ENCODE results near the gene GPR139.

GPR139 gene

DNA sequence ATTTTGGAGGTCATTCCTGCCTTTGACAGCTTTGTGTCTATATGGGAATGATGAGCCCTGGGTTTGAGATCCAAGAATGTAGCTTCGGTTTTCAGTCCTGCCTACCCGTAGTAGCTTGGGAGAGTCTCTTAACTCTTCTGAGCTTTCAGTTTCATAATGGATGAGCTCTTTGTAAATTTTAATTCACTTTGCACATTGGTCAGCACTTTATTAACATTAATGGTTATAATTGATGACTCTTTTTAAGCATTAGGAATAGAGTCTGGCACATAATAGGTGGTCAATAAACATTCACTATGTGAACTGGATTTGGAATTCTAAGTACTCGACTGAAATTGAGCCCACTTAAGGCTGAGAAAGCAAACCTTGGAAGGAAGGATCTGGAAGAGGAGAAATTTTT, 17.3 kb downstream of the GPR139 start:
- Histone ChIP-seq H3K4me1 (ENCODE audit: control insufficient read depth, insufficient read depth, low read length) (no peaks in the 10 kb centered on the region), H3K27ac (ENCODE audit: insufficient read depth, low read depth, low read length, poor library complexity, severe bottlenecking) (no peak overlapping the region), H3K36me3 (ENCODE audit: control insufficient read depth, insufficient read depth, low read length) (no peaks in the 10 kb centered on the region), H3K4me3 (ENCODE audit: insufficient read depth, low read depth, low read length) (no peak overlapping the region), H3K27me3 (ENCODE audit: control insufficient read depth, insufficient read depth, low read length, poor library complexity, severe bottlenecking) (no peaks in the 10 kb centered on the region), H3K9me3 (ENCODE audit: control insufficient read depth, low read length) (no peaks in the 10 kb centered on the region)
- 96 to 97% methylated on average over 3 of the region's 3 CpGs for WGBS, 2 experiments

DNA sequence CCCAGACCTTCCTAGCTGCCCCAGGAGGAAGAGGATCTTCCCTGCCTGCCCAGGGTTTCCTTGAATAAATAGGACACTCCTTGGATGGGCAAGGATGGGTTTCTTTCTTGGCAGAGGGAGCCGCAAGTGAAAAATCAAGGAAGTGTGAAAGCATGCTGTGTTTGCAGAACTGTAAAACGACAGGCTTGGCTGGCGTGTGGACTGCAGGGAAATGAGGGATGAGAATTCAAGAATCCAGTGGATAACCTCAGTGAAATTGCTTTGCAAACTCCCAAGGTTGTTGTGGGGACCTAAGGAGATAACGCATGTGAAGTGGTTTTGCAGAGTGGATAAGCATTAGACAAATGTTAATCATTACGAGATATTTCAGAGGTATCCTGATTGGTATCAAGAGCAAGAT, 20.4 kb downstream of the GPR139 start:
- H3K36me3 ChIP-seq (ENCODE audit: control insufficient read depth, insufficient read depth, low read length): no peaks in the 10 kb centered on the region
- H3K27me3 ChIP-seq (ENCODE audit: control insufficient read depth, insufficient read depth, low read length, poor library complexity, severe bottlenecking): no peaks in the 10 kb centered on the region
- no peak overlapping the region for H3K4me3 ChIP-seq (ENCODE audit: insufficient read depth, low read depth, low read length)
- no peaks in the 10 kb centered on the region for H3K4me1 ChIP-seq (ENCODE audit: control insufficient read depth, insufficient read depth, low read length)
- H3K27ac ChIP-seq (ENCODE audit: insufficient read depth, low read depth, low read length, poor library complexity, severe bottlenecking): no peak overlapping the region
- no peaks in the 10 kb centered on the region for H3K9me3 ChIP-seq (ENCODE audit: control insufficient read depth, low read length)
- 83% methylated on average over 5 of the region's 5 CpGs for WGBS, 2 experiments

DNA sequence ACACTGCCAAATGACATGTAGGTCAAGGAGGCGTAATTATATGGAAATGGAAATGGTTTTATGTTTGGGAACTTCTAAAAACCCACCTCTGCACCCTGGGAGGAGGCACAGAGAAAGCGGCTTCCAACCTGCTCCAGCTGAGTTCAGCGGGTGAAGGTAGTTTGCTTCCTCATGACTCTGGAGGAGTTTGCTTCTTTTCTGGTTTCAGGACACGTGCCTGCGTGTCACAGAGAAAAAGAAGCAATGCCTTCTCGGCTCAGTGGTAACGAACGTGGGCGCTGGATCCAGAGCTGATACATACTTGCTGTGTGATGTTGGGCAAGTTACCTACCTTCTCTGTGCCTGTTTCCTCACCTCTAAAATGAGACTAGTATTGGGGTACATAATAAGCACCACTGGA, 22.1 kb downstream of the GPR139 start:
- no peaks in the 10 kb centered on the region for H3K36me3 ChIP-seq (ENCODE audit: control insufficient read depth, insufficient read depth, low read length)
- H3K27me3 ChIP-seq (ENCODE audit: control insufficient read depth, insufficient read depth, low read length, poor library complexity, severe bottlenecking): no peaks in the 10 kb centered on the region
- H3K27ac ChIP-seq (ENCODE audit: insufficient read depth, low read depth, low read length, poor library complexity, severe bottlenecking): no peak overlapping the region
- no peaks in the 10 kb centered on the region for H3K9me3 ChIP-seq (ENCODE audit: control insufficient read depth, low read length)
- no peaks in the 10 kb centered on the region for H3K4me1 ChIP-seq (ENCODE audit: control insufficient read depth, insufficient read depth, low read length)
- no peak overlapping the region for H3K4me3 ChIP-seq (ENCODE audit: insufficient read depth, low read depth, low read length)
- WGBS, 2 experiments: 93 to 94% methylated on average over 9 of the region's 9 CpGs

DNA sequence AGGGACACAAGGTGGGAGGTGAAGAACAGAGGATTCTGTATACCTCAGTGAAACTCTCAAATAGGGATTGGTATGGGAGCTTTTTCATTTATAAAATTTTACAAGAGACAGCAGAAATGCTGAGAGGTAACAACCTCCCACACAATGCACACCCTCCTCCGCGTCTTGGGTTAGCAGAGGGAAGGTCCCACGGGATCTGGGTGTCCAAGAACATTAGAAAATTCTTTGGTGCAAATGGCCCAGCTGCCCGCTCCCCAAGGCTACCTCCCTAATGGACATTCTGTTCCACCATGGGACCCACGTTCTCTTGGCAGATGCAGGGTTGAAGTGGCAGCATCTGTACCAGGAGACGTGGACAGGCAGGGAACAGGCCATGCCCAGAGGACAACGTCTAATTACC, 22.5 kb downstream of the GPR139 start:
- H3K27me3 ChIP-seq (ENCODE audit: control insufficient read depth, insufficient read depth, low read length, poor library complexity, severe bottlenecking): no peaks in the 10 kb centered on the region
- H3K4me3 ChIP-seq (ENCODE audit: insufficient read depth, low read depth, low read length): no peak overlapping the region
- H3K36me3 ChIP-seq (ENCODE audit: control insufficient read depth, insufficient read depth, low read length): no peaks in the 10 kb centered on the region
- H3K9me3 ChIP-seq (ENCODE audit: control insufficient read depth, low read length): no peaks in the 10 kb centered on the region
- 92 to 93% methylated on average over 7 of the region's 7 CpGs for WGBS, 2 experiments
- no peaks in the 10 kb centered on the region for H3K4me1 ChIP-seq (ENCODE audit: control insufficient read depth, insufficient read depth, low read length)
- no peak overlapping the region for H3K27ac ChIP-seq (ENCODE audit: insufficient read depth, low read depth, low read length, poor library complexity, severe bottlenecking)

DNA sequence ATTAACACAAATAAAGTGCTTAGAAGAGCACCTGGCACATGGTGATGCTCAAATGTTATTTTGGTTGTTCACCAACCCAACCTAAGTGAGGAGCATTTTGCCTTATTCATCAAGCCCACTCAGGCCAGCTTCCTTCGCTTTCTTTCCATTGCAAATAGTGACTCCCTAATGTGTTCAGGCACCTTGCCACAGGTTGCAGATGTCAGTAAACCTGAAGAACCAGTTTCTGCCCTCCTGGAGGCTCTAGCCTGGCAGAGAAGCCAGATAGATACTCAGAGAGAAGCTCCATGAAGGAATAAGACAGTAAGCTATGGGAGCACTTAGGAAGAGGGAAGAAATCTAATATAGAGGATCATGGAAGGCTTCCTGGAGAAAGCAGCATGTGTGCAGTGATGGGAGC, 23.9 kb downstream of the GPR139 start:
- no peak overlapping the region for H3K4me3 ChIP-seq (ENCODE audit: insufficient read depth, low read depth, low read length)
- H3K27me3 ChIP-seq (ENCODE audit: control insufficient read depth, insufficient read depth, low read length, poor library complexity, severe bottlenecking): no peaks in the 10 kb centered on the region
- WGBS, 2 experiments: 89 to 94% methylated on average over 1 of the region's 1 CpG
- no peak overlapping the region for H3K27ac ChIP-seq (ENCODE audit: insufficient read depth, low read depth, low read length, poor library complexity, severe bottlenecking)
- H3K36me3 ChIP-seq (ENCODE audit: control insufficient read depth, insufficient read depth, low read length): no peaks in the 10 kb centered on the region
- no peaks in the 10 kb centered on the region for H3K4me1 ChIP-seq (ENCODE audit: control insufficient read depth, insufficient read depth, low read length)
- no peaks in the 10 kb centered on the region for H3K9me3 ChIP-seq (ENCODE audit: control insufficient read depth, low read length)

DNA sequence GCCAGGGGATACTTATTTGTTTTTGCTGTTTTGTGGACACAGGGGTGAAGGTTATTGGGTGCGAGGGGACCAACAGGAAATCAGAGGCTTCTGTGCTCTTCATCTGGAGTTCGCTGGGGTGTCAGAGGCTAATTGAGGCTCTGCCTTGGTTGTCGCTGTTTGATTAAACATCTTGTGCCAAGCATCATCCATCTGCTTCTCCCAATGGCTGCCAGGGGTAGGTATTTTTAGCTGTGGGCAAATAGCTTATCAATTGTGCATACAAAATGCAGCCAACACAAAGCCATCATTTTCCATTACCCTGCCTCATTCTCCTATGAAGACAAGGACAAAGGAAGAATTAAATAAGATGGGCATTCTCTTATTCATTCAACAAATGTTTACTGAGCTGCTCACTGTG, 27.8 kb downstream of the GPR139 start:
- 94 to 98% methylated on average over 3 of the region's 3 CpGs for WGBS, 2 experiments
- Histone ChIP-seq H3K9me3 (ENCODE audit: control insufficient read depth, low read length) (no peaks in the 10 kb centered on the region), H3K4me1 (ENCODE audit: control insufficient read depth, insufficient read depth, low read length) (no peaks in the 10 kb centered on the region), H3K27me3 (ENCODE audit: control insufficient read depth, insufficient read depth, low read length, poor library complexity, severe bottlenecking) (no peaks in the 10 kb centered on the region), H3K4me3 (ENCODE audit: insufficient read depth, low read depth, low read length) (no peak overlapping the region), H3K27ac (ENCODE audit: insufficient read depth, low read depth, low read length, poor library complexity, severe bottlenecking) (no peak overlapping the region), H3K36me3 (ENCODE audit: control insufficient read depth, insufficient read depth, low read length) (no peaks in the 10 kb centered on the region)

DNA sequence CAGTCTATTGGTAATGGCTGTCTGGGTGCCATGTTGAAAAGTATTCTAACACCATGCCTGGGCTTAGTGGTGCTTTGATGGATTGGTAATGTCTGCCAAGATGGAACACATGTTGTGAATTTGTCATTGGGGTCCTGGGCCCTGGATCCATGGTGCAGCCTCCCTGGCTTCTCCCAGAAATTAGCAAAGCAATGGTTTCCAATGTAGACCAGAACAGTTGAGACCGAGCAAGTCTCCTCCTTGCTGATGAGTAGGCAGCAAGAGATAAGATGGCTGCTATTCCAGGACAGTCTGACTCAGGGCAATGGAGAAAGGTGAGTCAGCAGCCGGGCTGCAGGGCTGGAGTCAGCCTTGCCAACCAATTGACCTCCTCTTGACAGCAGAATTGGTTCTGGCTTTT, 30.8 kb downstream of the GPR139 start:
- 91 to 95% methylated on average over 2 of the region's 2 CpGs for WGBS, 2 experiments
- Histone ChIP-seq H3K4me3 (ENCODE audit: insufficient read depth, low read depth, low read length) (no peak overlapping the region), H3K4me1 (ENCODE audit: control insufficient read depth, insufficient read depth, low read length) (no peaks in the 10 kb centered on the region), H3K9me3 (ENCODE audit: control insufficient read depth, low read length) (no peaks in the 10 kb centered on the region), H3K27ac (ENCODE audit: insufficient read depth, low read depth, low read length, poor library complexity, severe bottlenecking) (no peak overlapping the region), H3K36me3 (ENCODE audit: control insufficient read depth, insufficient read depth, low read length) (no peaks in the 10 kb centered on the region), H3K27me3 (ENCODE audit: control insufficient read depth, insufficient read depth, low read length, poor library complexity, severe bottlenecking) (no peaks in the 10 kb centered on the region)

DNA sequence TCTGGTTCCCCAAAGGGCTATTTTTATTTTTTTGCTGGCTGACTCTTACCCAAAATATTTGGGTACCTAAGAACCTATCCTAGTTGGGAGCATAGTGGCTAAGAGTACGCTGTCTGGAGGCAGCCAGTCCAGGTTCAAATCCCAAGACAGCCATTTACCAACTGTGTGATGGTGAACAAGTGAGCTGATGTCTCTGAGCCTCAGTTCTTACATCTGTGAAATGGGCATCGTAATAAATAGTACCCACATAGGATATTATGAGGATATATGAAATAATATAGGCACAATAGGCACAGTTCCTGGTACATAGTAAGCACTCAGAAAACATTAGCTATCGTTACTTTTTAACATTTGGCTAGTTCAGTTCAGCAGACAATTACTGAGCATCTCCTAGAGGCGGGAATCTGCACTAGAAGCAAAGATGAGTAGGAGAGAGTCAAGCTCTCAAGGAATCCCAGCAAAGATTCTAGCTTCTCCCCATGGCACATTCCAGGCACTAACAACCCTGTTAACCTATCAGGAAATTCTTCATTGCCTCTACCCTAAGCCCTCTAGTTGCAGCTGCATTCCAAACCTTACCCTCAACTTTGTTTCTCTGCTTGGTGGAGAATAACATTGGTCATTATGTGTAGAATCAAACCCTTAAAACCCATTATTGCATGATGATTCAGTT, 31.6 kb downstream of the GPR139 start:
- no peaks in the 10 kb centered on the region for H3K9me3 ChIP-seq (ENCODE audit: control insufficient read depth, low read length)
- H3K4me3 ChIP-seq (ENCODE audit: insufficient read depth, low read depth, low read length): no peak overlapping the region
- no peaks in the 10 kb centered on the region for H3K27me3 ChIP-seq (ENCODE audit: control insufficient read depth, insufficient read depth, low read length, poor library complexity, severe bottlenecking)
- no peaks in the 10 kb centered on the region for H3K36me3 ChIP-seq (ENCODE audit: control insufficient read depth, insufficient read depth, low read length)
- no peak overlapping the region for H3K27ac ChIP-seq (ENCODE audit: insufficient read depth, low read depth, low read length, poor library complexity, severe bottlenecking)
- H3K4me1 ChIP-seq (ENCODE audit: control insufficient read depth, insufficient read depth, low read length): no peaks in the 10 kb centered on the region
- 95% methylated on average over 4 of the region's 4 CpGs for WGBS, 2 experiments

DNA sequence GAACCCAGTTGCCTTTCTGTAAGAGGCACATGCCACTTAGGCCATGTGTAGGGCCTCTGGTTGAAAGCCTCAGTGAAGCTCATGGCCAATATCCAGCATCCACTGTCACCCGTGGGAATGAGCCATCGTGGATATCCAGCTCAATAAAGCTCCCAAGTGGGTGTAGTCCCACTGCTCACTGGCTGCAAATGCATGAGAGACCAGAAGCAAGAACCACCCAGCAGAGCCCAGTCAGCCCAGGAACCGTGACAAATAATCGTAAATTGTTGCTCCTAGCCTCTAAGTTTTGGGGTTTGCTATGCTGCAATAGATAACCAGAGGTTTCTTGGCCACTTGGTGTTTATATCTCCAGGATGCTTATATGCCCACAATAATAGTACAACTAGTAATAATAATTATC, 33.7 kb downstream of the GPR139 start:
- Histone ChIP-seq H3K4me3 (ENCODE audit: insufficient read depth, low read depth, low read length) (no peak overlapping the region), H3K27ac (ENCODE audit: insufficient read depth, low read depth, low read length, poor library complexity, severe bottlenecking) (no peak overlapping the region), H3K9me3 (ENCODE audit: control insufficient read depth, low read length) (no peaks in the 10 kb centered on the region), H3K36me3 (ENCODE audit: control insufficient read depth, insufficient read depth, low read length) (no peaks in the 10 kb centered on the region), H3K4me1 (ENCODE audit: control insufficient read depth, insufficient read depth, low read length) (no peaks in the 10 kb centered on the region), H3K27me3 (ENCODE audit: control insufficient read depth, insufficient read depth, low read length, poor library complexity, severe bottlenecking) (no peaks in the 10 kb centered on the region)
- 71% methylated on average over 4 of the region's 4 CpGs for WGBS, 2 experiments

DNA sequence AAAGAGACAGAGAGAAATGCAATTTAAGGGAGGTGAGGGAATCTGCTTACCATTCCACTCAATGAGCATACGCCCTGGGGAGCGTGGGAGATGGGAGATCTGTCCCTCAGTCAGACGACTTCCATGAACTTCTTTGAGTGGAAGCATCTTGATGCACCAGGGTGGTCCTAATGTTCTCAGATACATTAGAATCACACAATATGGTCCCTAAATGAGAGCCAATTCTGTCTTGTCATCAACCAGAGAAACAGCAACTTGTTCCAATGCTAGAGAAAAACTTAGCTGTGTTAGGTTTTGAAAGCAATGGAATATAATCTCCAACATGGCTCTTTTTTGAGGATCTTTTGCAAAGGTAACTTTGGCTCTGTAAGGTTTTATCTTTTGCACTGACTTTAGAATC, 44.1 kb downstream of the GPR139 start:
- WGBS, 2 experiments: 91 to 96% methylated on average over 3 of the region's 3 CpGs
- no peak overlapping the region for H3K27ac ChIP-seq (ENCODE audit: insufficient read depth, low read depth, low read length, poor library complexity, severe bottlenecking)
- H3K4me3 ChIP-seq (ENCODE audit: insufficient read depth, low read depth, low read length): no peak overlapping the region
- no peaks in the 10 kb centered on the region for H3K4me1 ChIP-seq (ENCODE audit: control insufficient read depth, insufficient read depth, low read length)
- no peaks in the 10 kb centered on the region for H3K27me3 ChIP-seq (ENCODE audit: control insufficient read depth, insufficient read depth, low read length, poor library complexity, severe bottlenecking)
- H3K36me3 ChIP-seq (ENCODE audit: control insufficient read depth, insufficient read depth, low read length): no peaks in the 10 kb centered on the region
- H3K9me3 ChIP-seq (ENCODE audit: control insufficient read depth, low read length): no peaks in the 10 kb centered on the region
